Erythroblast (primary cell): ENCODE results near the gene LHX4.

Experiments
- GATA1 ChIP-seq: IDR thresholded peaks from 2 replicates; pipeline ENCODE4 v1.6.1; 2011; ENCODE audit warnings: low read depth, mild to moderate bottlenecking, control low read depth, low read length, moderate library complexity
- POLR2A ChIP-seq: IDR thresholded peaks from 2 replicates; pipeline ENCODE4 v1.6.1; 2011; ENCODE audit warnings: mild to moderate bottlenecking, low read length

GRCh38 chr1:180262628-180263488 lies 32.8 kb downstream of the LHX4 start:
- no peak for TF ChIP-seq POLR2A
- TF ChIP-seq GATA1: no peak
